Ramos (cell line): ENCODE data around the gene KANK3.

Experiments used
- in situ Hi-C: fragments of 300-500 bp; cut with MboI; formaldehyde crosslinking; loops from one replicate; pipeline ENCODE4 v1.14.3; 2022; ENCODE audit warnings: low sequenced_read_pairs; ENCODE audit not compliant: unreplicated experiment

KANK3 gene

GRCh38 chr19:8371011-8371804, 28.1 kb upstream of the KANK3 start:
- in situ Hi-C loops: no loop called here

- in situ Hi-C loops: no loop called here
Measured at GRCh38 chr19:8370176-8371010, 27.3 kb upstream of the KANK3 start.

- in situ Hi-C loops: no loop called here
Measured at GRCh38 chr19:8367327-8368001, 24.4 kb upstream of the KANK3 start.

GRCh38 chr19:8366961-8367326, 23.9 kb upstream of the KANK3 start:
- in situ Hi-C loops: no loop called here

- in situ Hi-C loops: no loop called here
Measured at GRCh38 chr19:8366121-8366581, 23.1 kb upstream of the KANK3 start.

- in situ Hi-C loops: no loop called here
Measured at GRCh38 chr19:8363803-8364771, 21.0 kb upstream of the KANK3 start, which contains the start of gene ANGPTL4. ANGPTL4 (plus strand) TSS chr19:8364155; CDS start chr19:8364322, 167 bp downstream.

GRCh38 chr19:8361921-8362793, 19.1 kb upstream of the KANK3 start:
- in situ Hi-C loops: no loop called here

- in situ Hi-C loops: no loop called here
Measured at GRCh38 chr19:8360196-8360595, 17.1 kb upstream of the KANK3 start.

GRCh38 chr19:8358948-8359347, 15.9 kb upstream of the KANK3 start:
- in situ Hi-C loops: loop anchor here (10.0 kb wide), 1 partner anchor 216 kb away; the partner anchor contains the start of gene MYO1F

- in situ Hi-C loops: loop anchor here (10.0 kb wide), 1 partner anchor 218 kb away; the partner anchor contains the start of gene MYO1F
Measured at GRCh38 chr19:8357007-8357521, 14.0 kb upstream of the KANK3 start.

GRCh38 chr19:8355631-8356402, 12.8 kb upstream of the KANK3 start:
- in situ Hi-C loops: loop anchor here (10.0 kb wide), 1 partner anchor 219 kb away; the partner anchor contains the start of gene MYO1F

GRCh38 chr19:8352845-8353244, 9.8 kb upstream of the KANK3 start:
- in situ Hi-C loops: loop anchor here (10.0 kb wide), 1 partner anchor 222 kb away; the partner anchor contains the start of gene MYO1F

GRCh38 chr19:8352134-8352827, 9.2 kb upstream of the KANK3 start:
- in situ Hi-C loops: loop anchor here (10.0 kb wide), 1 partner anchor 223 kb away; the partner anchor contains the start of gene MYO1F

- in situ Hi-C loops: loop anchor here (10.0 kb wide), 1 partner anchor 225 kb away; the partner anchor contains the start of gene MYO1F
Measured at GRCh38 chr19:8349629-8350372, 6.7 kb upstream of the KANK3 start.

- in situ Hi-C loops: no loop called here
Measured at GRCh38 chr19:8343483-8343844, 402 bp upstream of the KANK3 start.

- in situ Hi-C loops: no loop called here
Measured at GRCh38 chr19:8342316-8342683, 762 bp downstream of the KANK3 start.
